HFFc6 (cell line): ENCODE data around the gene USP32. TPM values are rescaled to one million over a fixed set of nuclear protein-coding genes. Genes with fewer than 3 reads are reported as not detected.
"Not testable (repeated sequence)": the region's sequence is repeated elsewhere in the genome, so short reads cannot be mapped to it uniquely, and the experiment has no call there.

ENCODE experiments used
- DNase-seq: peaks from one replicate; pipeline ENCODE4 v3.0.0-alpha.2; 2018
- H3K27ac Mint-ChIP-seq: 2 replicates; pipeline ENCODE4 v1.8.0; 2020; ENCODE audit warnings: mild to moderate bottlenecking, mixed read lengths
- H3K27me3 Mint-ChIP-seq: 2 replicates; pipeline ENCODE4 v1.8.0; 2021; ENCODE audit warnings: mild to moderate bottlenecking, moderate library complexity, mixed read lengths; ENCODE audit not compliant: insufficient read depth
- H3K36me3 Mint-ChIP-seq: 2 replicates; pipeline ENCODE4 v1.8.0; 2021; ENCODE audit warnings: low read depth, mixed read lengths
- H3K4me1 Mint-ChIP-seq: 2 replicates; pipeline ENCODE4 v1.8.0; 2020; ENCODE audit warnings: low read depth, mixed read lengths
- H3K4me3 Mint-ChIP-seq: 2 replicates; pipeline ENCODE4 v1.8.0; 2020; ENCODE audit warnings: mild to moderate bottlenecking, moderate library complexity, mixed read lengths
- H3K9me3 Mint-ChIP-seq: 2 replicates; pipeline ENCODE4 v1.8.0; 2020; ENCODE audit warnings: mild to moderate bottlenecking, mixed read lengths
- total RNA-seq, 6 experiments: library from RNA; stranded (reverse); fragmentation: NEBNext Ultra II Directional; extraction: Animal tissue kit (Norgen Biotek cat#: 25700); gene quantifications; 2 replicates in 1 of 6; 3 replicates in 5 of 6; pipeline ENCODE4 v1.2.3, GENCODE V29; 2021
- TF ChIP-seq, protein P1 (sequence below): fragments of 200-600 bp; sonication (generic); IDR thresholded peaks from 2 replicates; pipeline ENCODE4 v1.5.0; 2021; ENCODE audit warnings: antibody characterized with exemption, mild to moderate bottlenecking

The USP32 gene
- total RNA-seq, 6 experiments from 2014 or later = 46.7 to 57.3 (median 51.7) TPM

DNA sequence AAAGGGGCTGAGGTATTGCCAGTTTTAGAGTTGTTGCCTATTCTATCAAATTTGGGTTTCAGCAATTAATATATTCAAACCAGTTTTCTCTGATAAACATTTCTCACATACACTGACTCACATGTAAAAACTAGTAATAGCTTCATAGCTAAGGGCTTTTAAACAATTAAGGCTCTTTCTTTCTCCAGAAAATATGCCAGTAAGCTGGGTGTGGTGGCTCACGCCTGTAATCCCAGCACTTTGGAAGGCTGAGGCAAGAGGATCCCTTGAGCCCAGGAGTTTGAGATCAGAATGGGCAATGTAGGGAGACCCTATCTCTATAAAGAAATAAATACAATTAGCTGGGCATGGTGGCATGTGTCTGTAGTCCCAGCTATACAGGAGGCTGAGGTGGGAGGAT is 193.3 kb downstream of the USP32 start:
- not testable (repeated sequence) for H3K27ac Mint-ChIP-seq, H3K4me3 Mint-ChIP-seq

DNA sequence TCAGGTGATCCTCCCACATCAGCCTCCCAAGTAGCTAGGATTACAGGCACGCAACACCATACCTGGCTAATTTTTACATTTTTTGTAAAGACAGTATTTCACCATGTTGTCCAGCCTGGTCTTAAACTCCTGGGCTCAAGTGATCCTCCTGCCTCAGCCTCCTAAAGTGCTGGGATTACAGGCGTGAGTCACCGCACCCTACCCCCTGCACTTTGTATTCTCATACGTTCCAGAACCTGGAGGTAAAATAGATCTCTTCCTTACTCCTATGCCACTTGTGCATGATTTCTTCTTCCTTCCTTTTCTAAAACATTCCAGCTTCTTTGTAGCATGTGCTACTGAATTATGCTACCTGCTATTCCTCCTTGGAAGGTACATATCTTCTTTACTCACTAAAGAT is 197.8 kb downstream of the USP32 start:
- H3K9me3 Mint-ChIP-seq = not testable (repeated sequence)
- H3K36me3 Mint-ChIP-seq = peaks cover 60% of the 10 kb centered on the region

More for the DNA sequence above, 193.3 kb downstream of the USP32 start:
- not testable (repeated sequence) for H3K27me3 Mint-ChIP-seq, H3K4me1 Mint-ChIP-seq, DNase-seq, H3K9me3 Mint-ChIP-seq
- H3K36me3 Mint-ChIP-seq = peaks cover 36% of the 10 kb centered on the region

DNA sequence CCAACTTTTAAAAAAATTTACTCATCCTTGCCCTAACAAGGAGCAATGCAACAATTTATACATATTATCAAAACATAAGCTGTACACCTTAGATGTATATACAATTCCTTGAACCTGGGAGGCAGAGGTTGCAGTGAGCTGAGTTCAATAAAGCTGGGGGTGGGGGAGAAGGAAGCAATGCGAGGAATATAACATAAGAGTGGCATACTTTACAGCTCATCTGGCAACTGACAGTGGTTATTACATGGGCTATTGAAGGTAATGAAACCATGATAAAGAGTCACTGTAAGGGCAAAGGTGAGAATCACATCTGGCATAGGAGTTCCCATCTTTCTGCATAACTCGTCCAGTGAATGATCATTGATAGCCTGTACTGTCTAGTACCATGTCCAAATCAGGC is 198.5 kb downstream of the USP32 start:
- H3K4me1 Mint-ChIP-seq = peaks cover 7% of the 10 kb centered on the region
- peaks cover 4% of the 10 kb centered on the region for H3K27me3 Mint-ChIP-seq
- H3K36me3 Mint-ChIP-seq = peaks cover 66% of the 10 kb centered on the region
- TF ChIP-seq, protein P1, sequence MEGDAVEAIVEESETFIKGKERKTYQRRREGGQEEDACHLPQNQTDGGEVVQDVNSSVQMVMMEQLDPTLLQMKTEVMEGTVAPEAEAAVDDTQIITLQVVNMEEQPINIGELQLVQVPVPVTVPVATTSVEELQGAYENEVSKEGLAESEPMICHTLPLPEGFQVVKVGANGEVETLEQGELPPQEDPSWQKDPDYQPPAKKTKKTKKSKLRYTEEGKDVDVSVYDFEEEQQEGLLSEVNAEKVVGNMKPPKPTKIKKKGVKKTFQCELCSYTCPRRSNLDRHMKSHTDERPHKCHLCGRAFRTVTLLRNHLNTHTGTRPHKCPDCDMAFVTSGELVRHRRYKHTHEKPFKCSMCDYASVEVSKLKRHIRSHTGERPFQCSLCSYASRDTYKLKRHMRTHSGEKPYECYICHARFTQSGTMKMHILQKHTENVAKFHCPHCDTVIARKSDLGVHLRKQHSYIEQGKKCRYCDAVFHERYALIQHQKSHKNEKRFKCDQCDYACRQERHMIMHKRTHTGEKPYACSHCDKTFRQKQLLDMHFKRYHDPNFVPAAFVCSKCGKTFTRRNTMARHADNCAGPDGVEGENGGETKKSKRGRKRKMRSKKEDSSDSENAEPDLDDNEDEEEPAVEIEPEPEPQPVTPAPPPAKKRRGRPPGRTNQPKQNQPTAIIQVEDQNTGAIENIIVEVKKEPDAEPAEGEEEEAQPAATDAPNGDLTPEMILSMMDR = no peak
- no peaks in the 10 kb centered on the region for H3K9me3 Mint-ChIP-seq
- no peak for DNase-seq
- H3K4me3 Mint-ChIP-seq = no peak overlapping the region
- no peak overlapping the region for H3K27ac Mint-ChIP-seq

More for the DNA sequence above, 197.8 kb downstream of the USP32 start:
- not testable (repeated sequence) for H3K27ac Mint-ChIP-seq, H3K27me3 Mint-ChIP-seq, H3K4me3 Mint-ChIP-seq, DNase-seq, H3K4me1 Mint-ChIP-seq

DNA sequence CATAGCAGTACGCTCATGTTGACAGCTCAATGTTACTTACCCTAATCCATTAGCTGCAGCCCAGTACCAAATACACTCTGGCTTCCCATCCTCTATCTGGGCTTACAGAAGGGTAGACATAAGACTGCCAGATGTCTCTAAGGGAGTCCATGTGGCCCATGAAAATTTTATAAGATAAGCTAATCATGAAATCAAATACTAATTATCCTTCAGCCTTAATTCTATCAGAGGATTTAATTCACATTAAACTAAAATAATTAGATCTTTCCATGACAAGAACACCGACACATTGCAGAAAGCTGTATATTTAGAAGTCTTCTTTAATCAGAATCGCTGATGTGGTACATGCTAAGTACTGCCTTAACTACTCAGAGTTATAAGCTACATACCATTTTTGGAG is 198.9 kb downstream of the USP32 start:
- H3K4me3 Mint-ChIP-seq, H3K27ac Mint-ChIP-seq, DNase-seq, H3K9me3 Mint-ChIP-seq, H3K27me3 Mint-ChIP-seq: not testable (repeated sequence)
- Mint-ChIP-seq H3K4me1 (peaks cover 11% of the 10 kb centered on the region), H3K36me3 (peaks cover 61% of the 10 kb centered on the region)

DNA sequence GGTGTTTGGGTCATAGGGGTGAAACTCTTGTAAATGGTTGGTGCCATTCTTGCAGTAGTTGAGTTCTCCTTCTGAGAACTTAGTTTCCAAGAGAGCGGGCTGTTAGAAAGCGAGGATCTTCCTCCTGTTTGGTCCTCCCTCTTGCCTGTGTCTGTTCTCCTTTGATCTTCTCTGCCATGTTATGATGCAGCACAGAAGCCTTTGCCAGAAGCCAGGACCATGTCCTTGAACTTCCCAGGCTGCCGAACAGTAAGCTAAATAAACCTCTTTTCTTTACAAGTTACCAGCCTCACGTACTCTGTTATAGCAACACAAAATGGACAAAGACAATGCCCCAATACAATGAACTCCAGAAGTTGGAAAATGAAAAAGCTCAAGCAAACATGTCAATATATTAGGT is 201.9 kb downstream of the USP32 start:
- not testable (repeated sequence) for H3K9me3 Mint-ChIP-seq, H3K27me3 Mint-ChIP-seq, H3K27ac Mint-ChIP-seq, DNase-seq, H3K4me3 Mint-ChIP-seq
- Mint-ChIP-seq H3K36me3 (peaks cover 58% of the 10 kb centered on the region), H3K4me1 (peaks cover 32% of the 10 kb centered on the region)

DNA sequence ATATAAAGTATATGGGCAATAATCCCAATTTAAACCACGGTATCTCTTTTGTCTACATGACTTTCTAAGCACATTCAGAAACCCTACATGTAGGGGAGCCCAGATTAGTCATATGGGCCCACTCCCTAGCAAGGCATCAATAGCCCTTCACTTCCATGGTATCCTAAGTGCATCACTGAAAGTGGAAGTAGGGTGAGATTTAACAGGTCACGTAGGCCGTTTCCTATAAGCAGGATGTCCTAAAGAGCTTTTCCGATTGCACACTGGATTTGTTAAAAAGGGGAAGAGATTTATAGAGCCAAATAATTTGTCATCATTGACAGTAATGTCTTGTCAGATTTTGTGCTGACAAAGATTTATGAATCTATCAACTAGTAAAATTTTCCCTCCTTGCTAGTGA is 203.2 kb downstream of the USP32 start:
- no peaks in the 10 kb centered on the region for H3K9me3 Mint-ChIP-seq
- TF ChIP-seq, protein P1 = no peak
- no peak overlapping the region for H3K4me3 Mint-ChIP-seq
- H3K27me3 Mint-ChIP-seq = no peaks in the 10 kb centered on the region; the same call in none of the 2 replicates
- peaks cover 46% of the 10 kb centered on the region for H3K36me3 Mint-ChIP-seq
- no peak for DNase-seq
- no peak overlapping the region for H3K27ac Mint-ChIP-seq
- peaks cover 32% of the 10 kb centered on the region for H3K4me1 Mint-ChIP-seq

DNA sequence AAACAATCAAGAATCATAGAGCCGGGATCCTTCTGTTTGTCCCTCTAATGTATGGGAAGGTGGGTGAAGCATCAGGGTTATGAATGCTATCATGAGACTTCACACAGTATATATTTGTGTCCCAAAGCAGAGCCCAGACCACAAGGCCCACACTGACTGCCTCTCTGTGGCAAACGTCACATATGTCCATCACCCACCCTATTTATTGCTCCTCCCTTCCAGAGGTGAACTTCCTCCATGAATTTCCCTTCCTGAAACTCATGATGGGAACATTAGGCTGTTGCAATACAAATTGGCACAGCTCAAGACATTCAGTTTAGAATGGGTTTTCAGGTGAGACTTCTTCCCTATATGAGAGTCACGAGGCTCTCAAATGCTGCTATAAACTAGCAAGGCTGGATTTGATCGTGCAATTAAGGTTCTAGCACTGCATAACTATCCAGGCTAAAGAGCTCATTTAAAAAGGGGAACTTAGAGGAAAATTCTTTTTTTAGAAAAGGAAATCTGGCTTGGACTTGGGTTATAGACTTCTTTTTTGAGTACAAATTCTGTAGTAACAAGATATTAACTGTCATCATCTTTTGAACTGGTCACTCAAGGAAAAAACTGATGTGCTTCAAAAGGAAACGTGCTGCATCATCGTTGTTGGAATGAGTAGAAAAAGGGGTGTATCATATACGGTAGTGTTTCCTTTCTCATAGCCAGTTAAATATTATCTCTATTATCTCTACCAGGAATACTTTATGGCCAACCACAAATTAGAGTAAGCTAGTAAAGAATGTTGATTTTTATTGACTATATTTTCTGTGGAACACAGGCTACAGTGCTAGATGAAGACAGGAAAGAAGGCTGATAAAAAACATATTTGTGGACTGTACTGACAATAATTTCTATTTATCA is 204.8 kb downstream of the USP32 start:
- DNase-seq = peak; percentile 88
- Mint-ChIP-seq H3K27ac (peak overlapping the region; percentile 96), H3K4me3 (peak overlapping the region; percentile 48), H3K36me3 (peaks cover 34% of the 10 kb centered on the region), H3K4me1 (peaks cover 32% of the 10 kb centered on the region)
- H3K9me3 Mint-ChIP-seq, H3K27me3 Mint-ChIP-seq: not testable (repeated sequence)

DNA sequence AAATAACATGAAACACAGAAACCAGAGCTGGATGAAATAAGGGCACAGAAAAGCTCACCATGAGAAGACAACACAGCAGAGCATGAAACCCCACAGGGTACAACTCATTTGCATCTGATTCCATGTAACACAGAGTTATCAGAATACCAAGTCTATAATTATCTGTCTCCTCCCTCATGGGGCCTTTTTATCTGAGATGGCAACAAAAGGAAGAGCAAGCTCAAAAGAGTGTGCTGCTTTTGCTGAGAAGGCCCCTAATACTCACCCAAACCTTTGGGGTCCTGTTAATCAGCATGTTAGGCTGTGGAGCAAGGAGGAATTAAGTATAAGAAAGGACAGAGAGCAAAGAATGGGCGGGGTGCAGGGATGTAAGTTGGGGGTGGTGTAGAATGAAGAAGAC is 205.6 kb downstream of the USP32 start:
- Mint-ChIP-seq H3K27ac (peak overlapping the region; percentile 96), H3K36me3 (peaks cover 36% of the 10 kb centered on the region), H3K4me1 (peaks cover 32% of the 10 kb centered on the region), H3K4me3 (peak overlapping the region; percentile 48)
- not testable (repeated sequence) for H3K27me3 Mint-ChIP-seq, DNase-seq, H3K9me3 Mint-ChIP-seq

DNA sequence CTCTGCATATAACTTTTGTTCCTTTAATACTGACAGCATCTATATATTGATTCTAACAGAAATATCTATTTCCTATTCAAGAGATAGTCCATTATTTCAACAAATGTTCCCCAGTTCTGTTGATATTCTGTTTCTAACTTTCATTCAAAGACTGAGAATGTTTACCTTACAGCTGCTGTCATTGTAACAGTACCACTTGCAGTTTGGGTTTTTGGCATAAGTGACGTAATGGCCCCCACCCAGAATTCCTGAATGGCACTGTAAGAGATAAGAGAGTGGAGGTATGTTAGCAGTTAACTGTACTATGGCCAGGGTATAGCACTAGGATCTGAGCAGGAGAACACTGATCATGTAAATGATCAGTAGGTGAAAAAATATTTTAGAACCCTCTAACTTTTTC is 211.6 kb downstream of the USP32 start:
- peaks cover 24% of the 10 kb centered on the region for H3K36me3 Mint-ChIP-seq
- not testable (repeated sequence) for H3K27ac Mint-ChIP-seq, H3K9me3 Mint-ChIP-seq, H3K4me1 Mint-ChIP-seq, H3K4me3 Mint-ChIP-seq, DNase-seq, H3K27me3 Mint-ChIP-seq

DNA sequence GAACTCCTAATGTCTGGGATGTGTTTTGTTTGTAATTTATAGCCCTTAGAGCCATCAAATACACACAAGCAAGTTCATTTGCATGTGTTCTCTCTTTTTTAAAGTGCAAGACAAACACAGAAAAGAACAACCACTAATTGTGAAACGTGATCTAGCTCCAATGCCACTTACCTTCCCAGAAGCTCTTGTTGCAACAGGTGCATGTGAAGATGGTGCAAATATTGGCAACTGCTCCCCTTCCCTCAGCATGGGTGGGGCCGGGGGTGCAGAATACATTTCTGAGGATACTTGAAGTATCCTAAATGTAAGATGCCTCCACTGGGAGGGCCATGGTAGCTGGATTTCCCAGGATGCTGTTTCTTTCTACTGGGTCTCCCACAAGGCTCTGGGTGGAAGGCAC is 213.8 kb downstream of the USP32 start:
- H3K27me3 Mint-ChIP-seq, H3K4me3 Mint-ChIP-seq, H3K9me3 Mint-ChIP-seq, DNase-seq, H3K27ac Mint-ChIP-seq: not testable (repeated sequence)
- Mint-ChIP-seq H3K36me3 (peaks cover 21% of the 10 kb centered on the region), H3K4me1 (peaks cover 16% of the 10 kb centered on the region)

DNA sequence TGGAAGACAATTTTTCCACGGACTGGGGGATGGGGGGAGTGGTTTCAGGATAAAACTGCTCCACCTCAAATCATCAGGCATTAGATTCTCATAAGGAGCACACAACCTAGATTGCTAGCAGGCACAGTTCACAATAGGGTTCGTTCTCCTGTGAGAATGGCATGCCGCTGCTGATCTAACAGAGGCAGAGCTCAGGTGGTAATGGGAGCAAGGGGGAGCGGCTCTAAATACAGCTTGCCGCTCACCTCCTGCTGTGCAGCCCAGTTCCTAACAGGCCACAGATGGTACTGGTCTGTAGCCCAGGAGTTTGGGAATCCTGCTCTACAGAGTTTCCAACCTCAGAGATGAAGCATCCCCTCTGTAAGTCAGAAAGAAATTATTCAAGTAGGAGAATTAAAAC is 215.2 kb downstream of the USP32 start:
- Mint-ChIP-seq H3K36me3 (peaks cover 21% of the 10 kb centered on the region), H3K4me1 (peaks cover 24% of the 10 kb centered on the region), H3K27ac (peak overlapping the region; percentile 17; the same call in 1 of the 2 replicates)
- H3K9me3 Mint-ChIP-seq, DNase-seq, H3K4me3 Mint-ChIP-seq, H3K27me3 Mint-ChIP-seq: not testable (repeated sequence)
